ENCODE measurements around the gene MAFG.

- no peak for TF ChIP-seq SP1 (CRISPR knock-in tag; conservative IDR thresholded peaks at IDR 0.05)
- no peak for TF ChIP-seq E2F1 (CRISPR knock-in tag; IDR thresholded peaks at IDR 0.05)
- no peak for TF ChIP-seq ESRRA (CRISPR knock-in tag; IDR thresholded peaks at IDR 0.05; ENCODE audit: borderline replicate concordance)
- TF ChIP-seq CTCF (IDR thresholded peaks at IDR 0.05) = no peak
- no peak for TF ChIP-seq CREM (CRISPR knock-in tag; IDR thresholded peaks at IDR 0.05)
- TF ChIP-seq ZMAT4 (CRISPR knock-in tag; IDR thresholded peaks at IDR 0.05) = no peak
- no peak for TF ChIP-seq ETV6 (CRISPR knock-in tag; IDR thresholded peaks at IDR 0.05)
- no peak for TF ChIP-seq ZNF138 (CRISPR knock-in tag; conservative IDR thresholded peaks at IDR 0.05)
- TF ChIP-seq NR3C1 (CRISPR knock-in tag; conservative IDR thresholded peaks at IDR 0.05; ENCODE audit: low read depth) = no peak
Measured at GRCh38 chr17:81914103-81914850, 13.3 kb downstream of the MAFG start.

Measured in WTC11 (cell line).